Adipose tissue (tissue), 3 donors: Measurements from ENCODE around the gene AKR1D1. TPM values are rescaled to one million over a fixed set of nuclear protein-coding genes. Genes with fewer than 3 reads are reported as not detected.
"Not testable (repeated sequence)": the region's sequence is repeated elsewhere in the genome, so short reads cannot be mapped to it uniquely, and the experiment has no call there.

Experiments
- H3K27ac ChIP-seq: one replicate; pipeline ENCODE4 v1.5.1; 2013; ENCODE audit warnings: low read depth, low read length
- WGBS, 3 donors: extraction: QIAGEN DNeasy Blood & Tissue Kit; methylation state at CpG; one replicate each; pipeline ENCODE4 v1.1.7; 2013; 5-methylcytosine and 5-hydroxymethylcytosine counted together
- polyA plus RNA-seq, 3 donors: library from polyadenylated mRNA; stranded (reverse); fragments of 200-250 nt; gene quantifications; one replicate each; pipeline ENCODE4 v1.2.3, GENCODE V29; 2013
- donor health status: healthy with polysubstance abuse.
- donor health status: Bipolar disorder and iron deficiency.
- donor health status: healthy.

Gene AKR1D1
- polyA plus RNA-seq, 3 donors: not detected

GRCh38 chr7:138146757-138147734 lies 70.8 kb downstream of the AKR1D1 start:
- whole genome bisulfite sequencing, 3 donors: 85 to 88% (median 86%) methylated on average over 32 of the region's 32 CpGs
- not testable (repeated sequence) for H3K27ac ChIP-seq

DNA sequence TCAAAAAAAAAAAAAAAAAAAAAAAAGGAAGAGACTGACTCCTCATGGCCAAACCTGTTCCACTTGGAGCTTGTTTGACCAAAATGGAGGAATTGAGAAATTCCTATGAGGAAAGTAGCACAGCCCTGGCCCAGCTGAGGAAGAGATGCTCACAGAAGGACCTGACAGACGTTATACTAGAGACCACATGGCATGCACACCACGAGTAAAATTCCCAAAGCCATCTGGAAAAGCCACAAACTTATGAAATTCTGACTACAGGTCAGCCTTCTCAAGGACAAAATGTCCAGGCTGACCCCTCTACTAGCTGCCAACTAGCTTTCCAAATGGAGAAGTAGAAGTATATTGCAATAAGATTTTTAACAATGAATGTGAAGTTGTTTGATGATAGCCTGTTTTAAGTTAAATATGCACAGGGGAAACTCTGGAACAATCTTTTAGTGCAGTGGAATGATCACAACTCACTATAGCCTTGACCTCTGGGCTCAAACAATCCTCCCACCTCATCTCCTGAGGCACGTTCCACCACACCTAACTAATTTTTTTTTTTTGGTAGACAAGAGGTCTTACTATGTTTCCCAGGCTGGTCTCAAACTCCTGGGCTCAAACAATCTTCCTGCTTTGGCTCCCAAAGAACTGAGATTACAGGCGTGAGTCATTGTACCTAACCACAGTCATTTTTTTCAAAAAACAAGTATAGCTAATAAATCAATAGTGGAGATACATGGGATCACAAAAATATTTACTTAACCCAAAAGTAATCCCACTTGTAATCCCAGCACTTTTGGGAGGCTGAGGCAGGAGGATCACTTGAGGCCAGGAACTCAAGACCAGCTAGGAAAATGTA lies 75.7 kb downstream of the AKR1D1 start:
- H3K27ac ChIP-seq: no peak overlapping the region
- WGBS, 3 donors: 64 to 76% (median 75%) methylated on average over 4 of the region's 4 CpGs

- H3K27ac ChIP-seq: no peak overlapping the region
- WGBS, 3 donors: 81 to 90% (median 83%) methylated on average over 3 of the region's 3 CpGs
Observed at GRCh38 chr7:138154661-138155060, 78.4 kb downstream of the AKR1D1 start.

- H3K27ac ChIP-seq: no peak overlapping the region
- 95 to 98% (median 97%) methylated on average over 4 of the region's 4 CpGs for WGBS, 3 donors
Observed at GRCh38 chr7:138157702-138158101, 81.4 kb downstream of the AKR1D1 start.

DNA sequence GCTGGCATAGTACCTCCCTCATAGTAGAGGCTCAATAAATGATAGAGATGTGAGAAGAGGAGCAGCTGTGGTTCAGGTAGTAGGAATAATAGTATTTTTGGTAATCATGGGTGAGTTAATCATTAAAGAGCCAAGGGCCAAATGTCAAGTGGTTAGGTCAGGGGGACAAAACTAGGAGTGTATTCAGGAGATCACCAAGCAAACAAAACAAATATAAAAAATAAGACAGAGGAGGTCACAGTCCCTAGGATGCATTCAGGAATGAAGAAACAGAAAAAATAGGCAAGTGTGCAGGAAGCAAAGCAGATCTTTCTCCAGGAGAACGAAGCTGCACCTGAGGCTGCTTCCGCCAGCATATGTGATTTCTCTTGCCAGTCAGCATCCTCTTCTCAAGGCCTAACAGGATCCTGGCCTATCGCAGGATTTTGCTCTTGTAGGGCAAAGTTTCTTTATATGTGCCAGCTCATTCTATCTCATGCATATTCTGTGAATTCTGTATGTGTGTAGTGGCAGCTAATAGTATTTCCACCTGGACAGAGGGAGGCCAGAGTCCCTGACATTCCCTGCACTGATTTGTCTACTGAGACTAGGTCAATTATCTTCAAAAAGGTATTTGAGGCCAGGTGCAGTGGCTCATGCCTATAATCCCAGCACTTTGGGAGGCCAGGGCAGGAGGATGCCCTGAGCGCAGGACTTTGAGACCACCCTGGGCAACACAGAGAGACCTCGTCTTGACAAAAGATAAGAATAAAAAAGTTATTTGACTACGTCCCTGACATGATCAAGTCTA lies 82.7 kb downstream of the AKR1D1 start:
- WGBS, 3 donors: 73 to 90% (median 88%) methylated on average over 6 of the region's 6 CpGs
- no peak overlapping the region for H3K27ac ChIP-seq

DNA sequence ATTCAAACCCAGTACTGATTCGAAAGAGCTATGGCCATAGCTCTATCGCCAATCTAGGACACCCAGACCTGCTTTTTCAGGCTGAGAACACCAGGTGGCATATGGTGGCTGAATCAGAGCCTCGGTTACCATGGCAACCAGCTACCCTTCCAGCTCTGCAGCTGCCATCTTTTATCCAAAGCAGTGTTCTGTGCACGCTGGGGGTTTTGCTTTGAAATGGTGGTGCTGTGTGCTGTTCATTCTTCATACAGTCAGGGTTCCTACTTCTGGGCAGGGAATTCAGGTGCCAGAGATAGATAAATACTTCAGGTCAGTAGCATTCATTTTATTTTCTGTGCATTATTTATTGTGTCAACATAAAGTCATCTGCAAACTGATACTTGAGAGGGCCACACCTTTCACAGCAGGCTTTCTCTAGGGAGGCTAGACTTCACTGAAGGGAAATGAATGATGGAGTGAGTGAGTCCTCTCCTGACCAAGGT lies 85.4 kb downstream of the AKR1D1 start:
- 10 to 29% (median 28%) methylated on average over 4 of the region's 4 CpGs for WGBS, 3 donors
- no peak overlapping the region for H3K27ac ChIP-seq

DNA sequence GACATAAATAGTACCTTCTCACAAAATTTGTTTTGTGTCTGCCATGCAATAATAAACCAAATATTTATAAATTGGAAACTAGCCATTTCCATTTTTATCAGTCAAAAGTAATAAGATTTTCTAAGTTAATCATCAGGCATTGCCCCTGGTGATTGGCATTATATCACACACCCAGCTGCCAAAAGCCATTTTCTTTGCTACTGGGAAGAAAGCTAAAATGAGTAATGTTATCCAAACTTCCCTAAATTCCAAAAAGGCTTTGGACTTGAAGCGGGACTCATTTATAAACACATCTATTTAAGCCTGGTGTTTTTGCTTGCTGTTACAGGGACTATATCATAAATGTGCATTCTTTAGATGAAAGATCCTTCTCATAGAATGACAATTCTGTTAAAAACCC lies 86.0 kb downstream of the AKR1D1 start:
- WGBS, 3 donors: 80 to 94% (median 90%) methylated on average over 1 of the region's 1 CpG
- no peak overlapping the region for H3K27ac ChIP-seq

DNA sequence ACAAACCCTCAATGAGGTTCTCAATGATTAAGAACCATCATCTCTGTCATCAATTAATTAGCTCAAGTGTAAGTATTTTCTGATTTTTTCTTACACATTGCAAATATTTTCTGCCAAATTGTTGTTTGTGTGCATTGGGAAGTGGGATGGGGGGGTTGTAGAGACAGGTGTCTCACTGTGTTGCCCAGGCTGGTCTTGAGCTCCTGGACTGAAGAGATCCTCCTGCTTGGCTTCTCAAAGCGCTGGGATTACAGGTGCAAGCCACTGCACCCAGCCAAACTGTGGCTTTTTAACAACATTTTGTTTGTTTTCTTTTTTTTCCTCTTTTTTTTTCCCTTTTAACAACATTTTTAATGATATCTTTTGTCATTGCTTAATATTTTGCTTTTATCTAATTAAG lies 87.5 kb downstream of the AKR1D1 start:
- WGBS, 3 donors: 98 to 100% (median 100%) methylated on average over 1 of the region's 1 CpG
- no peak overlapping the region for H3K27ac ChIP-seq

- no peak overlapping the region for H3K27ac ChIP-seq
- 90 to 97% (median 95%) methylated on average over 3 of the region's 3 CpGs for WGBS, 3 donors
Observed at GRCh38 chr7:138164804-138165203, 88.5 kb downstream of the AKR1D1 start.

DNA sequence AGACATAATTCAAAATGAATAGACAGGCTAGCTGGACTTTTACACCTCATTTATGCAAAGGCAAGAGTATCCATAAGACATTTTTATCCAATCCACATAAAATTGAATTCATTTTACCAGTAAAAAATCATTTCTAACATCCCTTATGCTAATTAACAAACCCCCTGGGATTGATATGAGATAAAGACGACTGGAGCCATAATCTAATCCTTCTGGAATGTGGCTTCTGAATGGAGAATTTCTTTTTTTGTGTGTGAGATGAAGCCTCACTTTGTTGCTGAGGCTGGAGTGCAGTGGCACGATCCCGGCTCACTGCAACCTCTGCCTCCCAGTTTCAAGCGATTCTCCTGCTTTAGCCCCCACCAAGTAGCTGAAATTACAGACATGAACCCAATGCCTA lies 90.4 kb downstream of the AKR1D1 start:
- no peak overlapping the region for H3K27ac ChIP-seq
- WGBS, 3 donors: 63 to 74% (median 64%) methylated on average over 4 of the region's 4 CpGs

DNA sequence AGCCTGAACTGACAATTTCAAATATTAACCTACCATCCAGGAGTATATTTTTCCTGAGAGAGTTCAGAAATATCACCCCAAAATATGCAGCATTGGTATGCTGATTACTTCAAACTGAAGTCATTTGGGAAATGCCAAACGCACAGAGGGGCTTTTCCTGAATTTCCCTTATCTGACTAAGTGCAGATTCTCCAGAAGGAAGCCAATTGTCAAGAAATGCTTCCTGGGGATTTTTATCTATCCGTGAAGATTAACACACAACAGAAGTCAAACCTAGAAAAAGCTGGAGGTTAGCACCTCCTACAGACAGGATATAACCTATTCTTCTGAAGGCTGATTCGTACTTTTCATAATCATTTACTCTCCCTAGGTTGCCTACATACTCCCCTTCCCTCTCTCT lies 91.0 kb downstream of the AKR1D1 start:
- WGBS, 3 donors: 37 to 65% (median 40%) methylated on average over 3 of the region's 3 CpGs
- H3K27ac ChIP-seq: no peak overlapping the region

DNA sequence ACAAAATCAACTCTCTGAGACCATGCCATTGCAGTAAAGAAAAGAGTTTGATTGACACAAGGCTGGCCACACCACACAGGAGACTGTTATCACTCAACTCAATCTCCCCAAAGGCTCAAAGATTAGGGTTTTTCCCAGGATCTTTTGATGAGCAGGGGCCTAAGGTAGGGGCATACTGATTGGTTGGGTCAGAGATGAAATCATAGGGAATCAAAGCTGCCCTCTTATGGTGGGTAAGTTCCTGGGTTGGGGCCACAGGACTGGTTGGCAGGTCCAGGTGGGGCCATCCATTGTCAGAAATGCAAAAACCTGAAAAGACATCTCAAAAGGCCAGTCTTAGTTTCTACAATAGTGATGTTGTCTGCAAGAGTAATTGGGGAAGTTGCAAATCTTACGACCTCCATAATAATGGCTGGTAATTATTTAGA lies 91.6 kb downstream of the AKR1D1 start:
- no peak overlapping the region for H3K27ac ChIP-seq
- WGBS, 3 donors: 85 to 100% (median 90%) methylated on average over 1 of the region's 1 CpG

Other genes with a start within 250 kb of the AKR1D1 start
- under 1 TPM; 0.03 to 0.22 (median 0.21) TPM for gene DGKI, start 229.5 kb upstream of the AKR1D1 start, polyA plus RNA-seq
- 10 to 100 TPM in 2 of 3 donors, 1 to 10 TPM in 1; 7.9 to 14.1 (median 11.5) TPM for gene CREB3L2, start 74.4 kb upstream of the AKR1D1 start, polyA plus RNA-seq